Measurements from ENCODE around the gene SSH2. TPM values are rescaled to one million over a fixed set of nuclear protein-coding genes. Genes with fewer than 3 reads are reported as not detected.

The SSH2 gene
- polyA plus RNA-seq, 1 of the 3 experiments (the other 2 are of a cell fraction) = 8.8 TPM

GRCh38 chr17:29585080-29585751 lies 344.8 kb downstream of the SSH2 start:
- no peaks in the 10 kb centered on the region for H3K9me2 ChIP-seq
- H3K4me3 ChIP-seq (ENCODE audit: low read depth in 2 of 2, low read length in 1 of 2) = no peak overlapping the region
- peaks cover 0 to 25% of the 10 kb centered on the region in 2 experiments for H3K36me3 ChIP-seq (replicated peaks in 1 of 2; ENCODE audit: control insufficient read depth in 1 of 2, insufficient read depth in 2 of 2, low read length in 1 of 2)
- ChIA-PET CTCF (interaction anchor here (1.0 to 12.7 kb wide), 4 partner anchors 15 to 346 kb away, joined by 3 to 166 read pairs (median 4); partner anchors contain the start of genes ABHD15 and TP53I13), POLR2A (no interaction called here)
- no peak overlapping the region for H2AFZ ChIP-seq (ENCODE audit: low read depth)
- H3K27me3 ChIP-seq (ENCODE audit: insufficient read depth) = no peaks in the 10 kb centered on the region
- H3K79me2 ChIP-seq (ENCODE audit: insufficient read depth) = peaks cover 74% of the 10 kb centered on the region
- peaks cover 18 to 50% of the 10 kb centered on the region in 2 experiments; a peak in 3 of 4 replicates for H3K4me1 ChIP-seq (ENCODE audit: control insufficient read depth in 1 of 2, insufficient read depth in 2 of 2, low read depth in 1 of 2, low read length in 1 of 2)
- TF ChIP-seq, protein P1, sequence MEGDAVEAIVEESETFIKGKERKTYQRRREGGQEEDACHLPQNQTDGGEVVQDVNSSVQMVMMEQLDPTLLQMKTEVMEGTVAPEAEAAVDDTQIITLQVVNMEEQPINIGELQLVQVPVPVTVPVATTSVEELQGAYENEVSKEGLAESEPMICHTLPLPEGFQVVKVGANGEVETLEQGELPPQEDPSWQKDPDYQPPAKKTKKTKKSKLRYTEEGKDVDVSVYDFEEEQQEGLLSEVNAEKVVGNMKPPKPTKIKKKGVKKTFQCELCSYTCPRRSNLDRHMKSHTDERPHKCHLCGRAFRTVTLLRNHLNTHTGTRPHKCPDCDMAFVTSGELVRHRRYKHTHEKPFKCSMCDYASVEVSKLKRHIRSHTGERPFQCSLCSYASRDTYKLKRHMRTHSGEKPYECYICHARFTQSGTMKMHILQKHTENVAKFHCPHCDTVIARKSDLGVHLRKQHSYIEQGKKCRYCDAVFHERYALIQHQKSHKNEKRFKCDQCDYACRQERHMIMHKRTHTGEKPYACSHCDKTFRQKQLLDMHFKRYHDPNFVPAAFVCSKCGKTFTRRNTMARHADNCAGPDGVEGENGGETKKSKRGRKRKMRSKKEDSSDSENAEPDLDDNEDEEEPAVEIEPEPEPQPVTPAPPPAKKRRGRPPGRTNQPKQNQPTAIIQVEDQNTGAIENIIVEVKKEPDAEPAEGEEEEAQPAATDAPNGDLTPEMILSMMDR (IDR thresholded peaks at IDR 0.05) = peak; percentile 36
- TF ChIP-seq RXRA (IDR thresholded peaks at IDR 0.05; ENCODE audit: borderline replicate concordance, low read depth) = no peak
- H3K9ac ChIP-seq = no peak overlapping the region
- H3K9me3 ChIP-seq = no peaks in the 10 kb centered on the region
- 96% methylated on average over 6 of the region's 8 CpGs for WGBS (ENCODE audit: low lambda C conversion rate)
- peaks cover 67% of the 10 kb centered on the region for H4K20me1 ChIP-seq (ENCODE audit: insufficient read depth)
- peaks cover 10% of the 10 kb centered on the region for H3F3A ChIP-seq (replicated peaks; ENCODE audit: insufficient read depth)
- 0 out of 2 replicates have a peak overlapping the region, but pooled peaks have one; percentile 15 for H3K4me2 ChIP-seq
- no peak overlapping the region; a peak in 1 of 4 replicates for H3K27ac ChIP-seq (ENCODE audit: low read depth in 2 of 2, low read length in 1 of 2)
- DNase-seq = peak; percentile 24

GRCh38 chr17:29584452-29585079 lies 345.5 kb downstream of the SSH2 start:
- Histone ChIP-seq H3K9me3 (no peaks in the 10 kb centered on the region), H3K27me3 (ENCODE audit: insufficient read depth) (no peaks in the 10 kb centered on the region), H3K9me2 (no peaks in the 10 kb centered on the region), H3K9ac (no peak overlapping the region), H3K4me2 (0 out of 2 replicates have a peak overlapping the region, but pooled peaks have one; percentile 15), H2AFZ (ENCODE audit: low read depth) (no peak overlapping the region), H3F3A (replicated peaks; ENCODE audit: insufficient read depth) (peaks cover 5% of the 10 kb centered on the region), H3K79me2 (ENCODE audit: insufficient read depth) (peaks cover 74% of the 10 kb centered on the region), H3K4me3 (ENCODE audit: low read depth in 2 of 2, low read length in 1 of 2) (no peak overlapping the region), H3K4me1 (ENCODE audit: control insufficient read depth in 1 of 2, insufficient read depth in 2 of 2, low read depth in 1 of 2, low read length in 1 of 2) (peaks cover 12 to 46% of the 10 kb centered on the region in 2 experiments; a peak in 3 of 4 replicates), H4K20me1 (ENCODE audit: insufficient read depth) (peaks cover 73% of the 10 kb centered on the region), H3K27ac (ENCODE audit: low read depth in 2 of 2, low read length in 1 of 2) (no peak overlapping the region; a peak in 1 of 4 replicates), H3K36me3 (replicated peaks in 1 of 2; ENCODE audit: control insufficient read depth in 1 of 2, insufficient read depth in 2 of 2, low read length in 1 of 2) (peaks cover under 1 to 32% of the 10 kb centered on the region in 2 experiments)
- WGBS (ENCODE audit: low lambda C conversion rate) = 86% methylated on average over 11 of the region's 12 CpGs
- DNase-seq = peak; percentile 25
- ChIA-PET POLR2A (no interaction called here), CTCF (interaction anchor here (1.3 to 12.7 kb wide), 4 partner anchors 7 to 221 kb away, joined by 3 to 166 read pairs (median 64); partner anchors contain the start of genes ABHD15, ANKRD13B and TP53I13)
- TF ChIP-seq GABPA (IDR thresholded peaks at IDR 0.05; ENCODE audit: low read depth) (no peak), ZBTB33 (IDR thresholded peaks at IDR 0.05; ENCODE audit: borderline replicate concordance, low read depth) (no peak), FOSL2 (IDR thresholded peaks at IDR 0.05; ENCODE audit: borderline replicate concordance, low read depth) (no peak), NFIC (IDR thresholded peaks at IDR 0.05; ENCODE audit: borderline replicate concordance) (no peak)
- TF ChIP-seq, protein P2, sequence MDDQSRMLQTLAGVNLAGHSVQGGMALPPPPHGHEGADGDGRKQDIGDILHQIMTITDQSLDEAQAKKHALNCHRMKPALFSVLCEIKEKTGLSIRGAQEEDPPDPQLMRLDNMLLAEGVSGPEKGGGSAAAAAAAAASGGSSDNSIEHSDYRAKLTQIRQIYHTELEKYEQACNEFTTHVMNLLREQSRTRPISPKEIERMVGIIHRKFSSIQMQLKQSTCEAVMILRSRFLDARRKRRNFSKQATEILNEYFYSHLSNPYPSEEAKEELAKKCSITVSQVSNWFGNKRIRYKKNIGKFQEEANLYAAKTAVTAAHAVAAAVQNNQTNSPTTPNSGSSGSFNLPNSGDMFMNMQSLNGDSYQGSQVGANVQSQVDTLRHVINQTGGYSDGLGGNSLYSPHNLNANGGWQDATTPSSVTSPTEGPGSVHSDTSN (IDR thresholded peaks at IDR 0.05) = no peak

All from SK-N-SH (cell line).